Activated CD4-positive, alpha-beta T cell treated with anti-CD3 and anti-CD28 coated beads, Interleukin-2, amount 10 ng/mL, durations not matched to agents 24 days and 14 days (primary cell): ENCODE data around the gene WDR90. TPM values are rescaled to one million over a fixed set of nuclear protein-coding genes. Genes with fewer than 3 reads are reported as not detected.

Experiments
- DNase-seq: peaks from one replicate; pipeline ENCODE4 v3.0.0; 2022
- H3K27ac Mint-ChIP-seq: one replicate; pipeline ENCODE4 v1.8.0; 2022; ENCODE audit warnings: mild to moderate bottlenecking, mixed read lengths
- H3K27me3 Mint-ChIP-seq: one replicate; pipeline ENCODE4 v1.8.0; 2022; ENCODE audit warnings: mixed read lengths
- H3K36me3 Mint-ChIP-seq: one replicate; pipeline ENCODE4 v1.8.0; 2022; ENCODE audit warnings: low read depth, mild to moderate bottlenecking, mixed read lengths
- H3K4me1 Mint-ChIP-seq: one replicate; pipeline ENCODE4 v1.8.0; 2021; ENCODE audit warnings: mixed read lengths
- H3K4me3 Mint-ChIP-seq: one replicate; pipeline ENCODE4 v1.8.0; 2022; ENCODE audit warnings: mild to moderate bottlenecking, moderate library complexity, mixed read lengths
- H3K9me3 Mint-ChIP-seq: one replicate; pipeline ENCODE4 v1.8.0; 2021; ENCODE audit warnings: mixed read lengths
- intact Hi-C: fragments of 100-400 bp; cut with micrococcal nuclease; formaldehyde crosslinking; loops from one replicate; pipeline ENCODE4 v1.15.1; 2023
- total RNA-seq: library from RNA; stranded (reverse); gene quantifications from 2 replicates; pipeline ENCODE4 v1.2.3, GENCODE V29; 2022

The WDR90 gene
- total RNA-seq: 99.9 and 111 TPM in 2 replicates

DNA sequence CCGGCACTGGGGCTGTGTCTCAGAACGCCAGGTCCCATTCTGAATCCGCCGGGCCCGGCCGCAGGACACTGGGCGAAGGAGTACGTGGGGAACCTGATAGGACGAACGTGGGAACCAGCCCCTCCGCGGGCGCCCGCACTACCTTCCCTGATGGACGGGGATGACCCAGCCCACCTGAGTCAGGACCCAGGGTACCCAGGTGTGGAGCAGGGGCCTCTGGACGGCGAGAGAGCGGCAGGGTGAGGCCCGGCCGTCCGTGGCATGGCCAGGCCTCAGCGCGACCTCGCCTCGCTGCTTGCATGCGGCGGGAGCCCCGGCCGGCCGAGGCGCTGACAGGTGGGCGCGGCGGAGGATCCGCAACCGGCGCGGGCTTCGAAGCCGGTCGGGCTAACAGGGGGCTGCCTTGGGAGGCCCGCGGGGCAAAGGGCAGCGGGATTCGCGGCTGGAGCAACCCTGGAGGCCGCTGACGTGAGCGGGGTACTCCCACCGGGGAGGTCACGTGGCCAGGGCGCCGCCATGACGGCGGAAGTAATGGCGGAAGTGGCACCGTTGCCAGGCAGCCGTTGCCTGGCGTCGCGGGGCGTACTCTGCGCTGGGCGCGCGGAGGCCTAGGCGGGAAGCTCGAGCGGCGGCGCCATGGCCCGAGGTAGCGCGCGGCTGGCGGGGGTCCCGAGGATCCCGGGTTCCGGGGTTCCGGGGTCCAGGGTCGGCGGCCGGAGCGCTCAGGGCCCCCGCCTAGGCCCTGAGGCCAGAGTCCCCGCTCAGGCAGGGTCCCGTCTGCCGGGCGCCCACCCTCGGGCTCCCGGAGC, at the start of gene WDR90:
Gene WDR90 (plus strand): TSS at position 585 of the 809 bp plus-strand sequence. CDS start 52 bp downstream, at position 637.
- Mint-ChIP-seq H3K27ac (peak within 1 kb of the TSS; percentile 85), H3K4me1 (peaks cover 7% of the 10 kb centered on the region), H3K4me3 (peak within 1 kb of the TSS; percentile 86), H3K36me3 (peaks cover 10% of the 10 kb centered on the region), H3K9me3 (no peaks in the 10 kb centered on the region), H3K27me3 (no peaks in the 10 kb centered on the region)
- intact Hi-C loops: loop anchor here (1.0 to 2.0 kb wide), 4 partner anchors 8 to 60 kb away; partner anchors contain the start of genes JMJD8 and MCRIP2
- peak; percentile 98 for DNase-seq

- Mint-ChIP-seq H3K4me1 (peaks cover 4% of the 10 kb centered on the region), H3K27ac (no peak overlapping the region), H3K36me3 (peaks cover 12% of the 10 kb centered on the region), H3K9me3 (no peaks in the 10 kb centered on the region), H3K27me3 (no peaks in the 10 kb centered on the region), H3K4me3 (no peak overlapping the region)
- DNase-seq: no peak
- intact Hi-C loops: no loop called here
Observed at GRCh38 chr16:600781-601180, 48.4 kb upstream of the WDR90 start.

GRCh38 chr16:603933-604332, 45.2 kb upstream of the WDR90 start:
- no peak overlapping the region for H3K4me3 Mint-ChIP-seq
- H3K9me3 Mint-ChIP-seq: no peaks in the 10 kb centered on the region
- H3K27me3 Mint-ChIP-seq: no peaks in the 10 kb centered on the region
- intact Hi-C loops: no loop called here
- no peak overlapping the region for H3K27ac Mint-ChIP-seq
- H3K4me1 Mint-ChIP-seq: peaks cover 1% of the 10 kb centered on the region
- H3K36me3 Mint-ChIP-seq: peaks cover 5% of the 10 kb centered on the region
- no peak for DNase-seq

DNA sequence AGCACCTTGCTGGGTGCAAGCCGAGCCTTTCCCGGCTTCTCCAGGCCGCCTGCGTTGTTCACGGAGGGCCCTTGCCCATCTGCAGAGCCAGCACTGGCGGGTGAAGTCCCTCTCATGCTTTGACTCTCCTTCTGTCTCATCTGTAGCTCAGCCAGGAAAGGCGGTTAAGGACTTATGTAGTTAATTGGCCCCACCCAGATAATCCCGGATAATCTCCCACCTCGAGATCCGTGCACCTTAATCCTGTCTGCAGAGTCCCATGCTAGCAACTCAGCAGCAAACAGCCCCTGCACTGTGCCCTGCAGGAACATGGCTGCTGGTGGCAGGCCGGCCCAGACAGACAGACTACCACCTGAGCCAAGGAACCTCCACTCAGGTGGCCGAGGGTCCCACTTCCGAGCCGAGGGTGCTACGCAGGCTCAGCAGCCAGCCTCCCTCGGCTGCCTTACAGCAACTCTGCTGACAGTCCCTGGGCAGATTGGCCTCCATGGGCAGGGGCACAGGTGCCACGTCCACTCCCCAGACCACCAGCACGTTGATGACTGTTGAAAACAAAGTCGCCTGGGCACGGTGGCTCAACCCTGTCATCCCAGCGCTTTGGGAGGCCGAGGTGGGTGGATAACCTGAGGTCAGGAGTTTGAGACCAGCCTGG, 42.4 kb upstream of the WDR90 start:
- Mint-ChIP-seq H3K27ac (no peak overlapping the region), H3K4me1 (peaks cover 3% of the 10 kb centered on the region), H3K9me3 (no peaks in the 10 kb centered on the region), H3K36me3 (peaks cover 3% of the 10 kb centered on the region), H3K27me3 (no peaks in the 10 kb centered on the region), H3K4me3 (no peak overlapping the region)
- intact Hi-C loops: no loop called here
- DNase-seq: no peak

DNA sequence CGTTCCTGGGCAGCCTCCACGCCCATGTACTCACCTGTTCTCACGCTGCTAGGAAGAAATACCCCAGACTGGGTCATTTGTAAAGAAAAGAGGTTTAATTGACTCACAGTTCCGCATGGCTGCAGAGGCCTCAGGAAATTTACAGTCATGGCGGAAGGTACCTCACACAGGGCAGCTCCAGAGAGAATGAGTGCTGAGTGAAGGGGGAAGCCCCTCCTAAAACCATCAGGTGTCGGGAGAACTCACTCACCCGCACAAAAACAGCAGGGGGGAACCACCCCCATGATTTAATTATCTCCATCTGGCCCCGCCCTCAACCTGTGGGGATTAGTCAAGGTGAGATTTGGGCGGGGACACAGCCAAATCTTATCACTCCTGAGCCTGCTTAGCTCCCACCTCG, 41.1 kb upstream of the WDR90 start:
- intact Hi-C loops: no loop called here
- Mint-ChIP-seq H3K36me3 (peaks cover 2% of the 10 kb centered on the region), H3K9me3 (no peaks in the 10 kb centered on the region), H3K4me1 (peaks cover 3% of the 10 kb centered on the region), H3K27me3 (no peaks in the 10 kb centered on the region), H3K27ac (no peak overlapping the region), H3K4me3 (no peak overlapping the region)
- DNase-seq: no peak

DNA sequence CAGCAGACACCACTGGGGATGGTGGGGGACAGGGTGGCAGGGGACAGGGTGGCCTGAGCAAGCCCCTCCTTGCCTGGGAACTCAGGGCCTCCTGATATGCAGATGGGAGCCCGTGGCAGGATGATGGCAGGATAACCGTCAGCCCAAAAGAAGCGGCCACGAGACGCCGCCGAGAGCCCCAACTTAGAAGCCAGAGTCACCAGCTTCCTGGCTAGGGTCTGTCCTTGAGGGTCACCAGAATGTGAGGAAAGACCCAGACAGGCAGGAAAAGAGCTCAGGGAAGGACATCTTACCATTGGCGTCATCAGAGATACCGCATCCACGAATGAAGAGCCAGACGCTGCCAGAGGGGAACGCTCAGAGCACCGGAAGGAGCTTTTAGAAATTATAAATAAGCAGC, 39.8 kb upstream of the WDR90 start:
- intact Hi-C loops: no loop called here
- no peak for DNase-seq
- Mint-ChIP-seq H3K4me3 (no peak overlapping the region), H3K9me3 (no peaks in the 10 kb centered on the region), H3K4me1 (peaks cover 2% of the 10 kb centered on the region), H3K27me3 (no peaks in the 10 kb centered on the region), H3K27ac (no peak overlapping the region), H3K36me3 (no peaks in the 10 kb centered on the region)

GRCh38 chr16:609984-610383, 39.2 kb upstream of the WDR90 start:
- Mint-ChIP-seq H3K27me3 (no peaks in the 10 kb centered on the region), H3K27ac (no peak overlapping the region), H3K9me3 (no peaks in the 10 kb centered on the region), H3K4me3 (no peak overlapping the region), H3K36me3 (no peaks in the 10 kb centered on the region), H3K4me1 (peaks cover 2% of the 10 kb centered on the region)
- intact Hi-C loops: loop anchor here (10.0 kb wide), 1 partner anchor 45 kb away; the partner anchor contains the start of genes NHLRC4, PIGQ and PRR35
- DNase-seq: no peak

DNA sequence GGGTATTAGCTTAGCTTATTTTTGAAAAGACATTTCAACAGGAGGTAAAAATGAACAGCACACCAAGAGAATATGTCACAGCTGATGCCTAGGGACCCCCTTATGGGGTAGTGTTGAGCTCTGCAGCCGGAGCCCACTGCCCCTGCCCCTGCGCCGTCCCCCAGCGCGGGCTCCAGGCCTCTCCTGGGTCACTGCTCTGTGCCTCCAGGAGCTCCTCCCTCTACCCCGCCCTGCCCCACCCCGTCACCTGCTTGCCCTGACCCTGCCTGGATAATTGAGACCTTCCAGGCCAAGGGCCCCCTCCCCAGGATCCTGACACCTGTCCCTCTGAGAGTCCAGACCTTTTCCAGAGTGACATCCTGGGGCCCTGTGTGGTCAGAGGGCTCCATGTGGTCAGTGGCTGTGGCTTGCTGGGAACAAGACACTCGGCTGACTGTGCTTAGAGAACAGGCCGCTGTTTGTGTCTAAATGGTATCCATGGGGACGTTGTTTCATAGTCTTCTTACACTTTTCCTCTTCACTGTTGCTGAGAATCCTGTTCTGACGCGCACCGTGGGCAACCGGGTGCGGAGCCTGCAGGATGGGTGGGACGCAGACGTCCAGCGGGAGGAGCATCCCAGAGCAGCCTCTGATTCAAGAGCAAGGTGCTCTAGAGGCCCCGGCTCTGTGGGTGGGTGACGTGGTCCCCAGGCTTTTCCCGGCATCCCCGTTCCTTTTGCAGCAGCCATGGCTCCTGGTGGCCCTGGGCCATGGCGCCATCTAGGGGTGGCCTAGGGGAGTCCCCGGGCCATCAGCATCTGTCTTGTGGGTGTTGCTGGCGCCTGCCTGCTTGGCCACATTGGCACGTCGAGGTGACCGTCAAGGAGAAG, 38.4 kb upstream of the WDR90 start:
- peak; percentile 79 for DNase-seq
- intact Hi-C loops: loop anchor here (10.0 kb wide), 1 partner anchor 46 kb away; the partner anchor contains the start of genes NHLRC4, PIGQ and PRR35
- peaks cover 2% of the 10 kb centered on the region for H3K4me1 Mint-ChIP-seq
- no peaks in the 10 kb centered on the region for H3K9me3 Mint-ChIP-seq
- no peak overlapping the region for H3K27ac Mint-ChIP-seq
- H3K36me3 Mint-ChIP-seq: no peaks in the 10 kb centered on the region
- no peaks in the 10 kb centered on the region for H3K27me3 Mint-ChIP-seq
- H3K4me3 Mint-ChIP-seq: no peak overlapping the region

DNA sequence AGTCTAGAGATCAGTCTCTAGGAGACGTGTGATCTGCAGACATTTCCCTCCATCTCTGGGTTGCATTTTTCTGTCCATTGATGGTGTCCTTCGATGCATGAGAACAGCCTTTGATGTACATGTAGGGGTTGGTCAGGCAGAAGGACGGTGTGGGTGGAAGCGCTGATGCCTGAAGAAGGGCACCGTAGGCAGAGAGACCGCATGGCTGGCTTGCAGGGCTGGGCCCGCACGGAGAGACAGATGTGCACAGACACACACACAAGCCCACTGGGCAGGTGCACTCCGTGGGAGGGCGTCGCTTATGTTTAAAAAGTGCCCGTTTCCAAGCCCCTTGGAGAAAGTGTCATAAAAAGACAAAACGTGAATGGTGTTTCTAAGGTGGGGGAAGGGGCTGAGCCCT, 34.0 kb upstream of the WDR90 start:
- Mint-ChIP-seq H3K4me1 (peaks cover 2% of the 10 kb centered on the region), H3K27ac (no peak overlapping the region), H3K9me3 (no peaks in the 10 kb centered on the region), H3K36me3 (no peaks in the 10 kb centered on the region), H3K4me3 (no peak overlapping the region), H3K27me3 (no peaks in the 10 kb centered on the region)
- DNase-seq: no peak
- intact Hi-C loops: loop anchor here (10.0 kb wide), 1 partner anchor 50 kb away; the partner anchor contains the start of genes NHLRC4, PIGQ and PRR35

- no peak for DNase-seq
- H3K27ac Mint-ChIP-seq: no peak overlapping the region
- no peaks in the 10 kb centered on the region for H3K27me3 Mint-ChIP-seq
- H3K36me3 Mint-ChIP-seq: no peaks in the 10 kb centered on the region
- no peak overlapping the region for H3K4me3 Mint-ChIP-seq
- intact Hi-C loops: loop anchor here (10.0 kb wide), 1 partner anchor 52 kb away; the partner anchor contains the start of genes NHLRC4, PIGQ and PRR35
- H3K9me3 Mint-ChIP-seq: no peaks in the 10 kb centered on the region
- no peaks in the 10 kb centered on the region for H3K4me1 Mint-ChIP-seq
Observed at GRCh38 chr16:616733-617586, 32.2 kb upstream of the WDR90 start.

- Mint-ChIP-seq H3K4me3 (no peak overlapping the region), H3K36me3 (no peaks in the 10 kb centered on the region), H3K27me3 (no peaks in the 10 kb centered on the region), H3K4me1 (no peaks in the 10 kb centered on the region), H3K9me3 (no peaks in the 10 kb centered on the region), H3K27ac (no peak overlapping the region)
- DNase-seq: no peak
- intact Hi-C loops: loop anchor here (10.0 kb wide), 1 partner anchor 53 kb away; the partner anchor contains the start of genes NHLRC4, PIGQ and PRR35
Observed at GRCh38 chr16:617855-618254, 31.3 kb upstream of the WDR90 start.

DNA sequence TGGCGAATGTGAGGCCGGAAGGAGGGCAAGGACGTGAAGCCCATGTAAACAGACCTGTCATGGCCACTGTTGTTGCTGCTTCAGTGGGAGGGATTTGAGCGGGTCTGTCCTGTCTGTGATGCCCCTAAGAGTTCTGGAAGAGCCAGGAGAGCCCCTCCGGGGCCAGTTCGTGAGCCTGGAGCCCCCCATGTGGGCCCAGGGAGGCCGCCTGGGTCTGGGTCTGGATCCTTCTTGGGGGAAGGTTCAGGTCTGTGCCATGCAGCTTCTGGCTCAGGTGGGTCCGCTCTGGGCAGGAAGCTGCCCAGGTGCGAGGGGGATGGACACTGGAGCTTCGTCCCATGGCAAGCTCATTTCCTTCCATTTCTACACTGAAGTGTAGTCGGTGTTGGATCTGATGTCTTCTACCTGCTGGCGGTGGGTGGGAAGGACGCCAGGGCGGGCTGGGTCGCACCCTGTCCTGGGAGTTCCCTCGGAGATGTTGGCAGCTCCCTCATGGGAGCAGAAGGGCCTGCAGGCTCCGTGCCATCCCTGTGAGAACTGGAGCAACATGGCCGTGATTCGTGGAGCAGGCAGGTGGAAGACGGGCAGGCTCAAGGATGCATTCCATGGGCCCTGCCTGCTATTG, 29.6 kb upstream of the WDR90 start:
- Mint-ChIP-seq H3K27ac (no peak overlapping the region), H3K9me3 (no peaks in the 10 kb centered on the region), H3K4me3 (no peak overlapping the region), H3K36me3 (no peaks in the 10 kb centered on the region), H3K4me1 (no peaks in the 10 kb centered on the region), H3K27me3 (no peaks in the 10 kb centered on the region)
- no peak for DNase-seq
- intact Hi-C loops: loop anchor here (10.0 kb wide), 1 partner anchor 55 kb away; the partner anchor contains the start of genes NHLRC4, PIGQ and PRR35
